ENCODE measurements around the gene WHRN.

DNA sequence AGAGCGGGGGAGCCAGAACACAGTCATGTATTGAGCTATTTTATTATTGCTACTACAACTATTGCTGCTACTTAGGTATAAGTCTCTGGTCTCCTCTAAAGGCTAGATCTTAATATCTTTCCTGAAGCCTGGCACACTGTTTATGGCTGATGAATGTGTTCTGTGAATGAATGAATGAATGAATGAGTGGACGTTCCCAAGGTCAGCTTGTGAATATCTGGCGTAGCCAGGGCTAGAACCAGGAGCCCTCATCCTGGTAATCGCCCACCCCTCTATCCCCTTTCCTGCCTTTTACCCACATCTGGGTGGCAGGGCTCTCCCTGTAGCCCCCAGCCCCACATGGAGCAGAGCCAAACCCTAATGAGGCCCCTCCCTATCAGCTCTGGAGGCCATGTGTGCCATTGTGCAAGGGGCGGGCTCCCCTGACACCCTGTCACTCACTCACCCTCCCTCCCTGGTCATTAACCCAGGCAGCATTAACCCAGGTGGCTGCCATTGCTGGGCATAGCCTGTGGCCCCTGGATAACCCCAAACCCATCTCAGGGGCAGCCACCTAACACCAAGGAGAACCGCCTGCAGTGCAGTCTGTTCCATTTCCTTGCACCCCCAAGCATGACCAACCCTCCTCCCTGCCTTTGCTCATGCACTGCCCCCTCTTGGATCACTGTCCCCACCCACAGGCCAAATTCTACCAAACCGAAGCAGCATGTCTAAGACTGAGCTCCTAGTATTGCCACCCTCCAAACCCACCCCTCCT, 115.5 kb downstream of the WHRN start:
- TF ChIP-seq POLR2A (IDR thresholded peaks at IDR 0.05): no peak
- TF ChIP-seq, protein P1, sequence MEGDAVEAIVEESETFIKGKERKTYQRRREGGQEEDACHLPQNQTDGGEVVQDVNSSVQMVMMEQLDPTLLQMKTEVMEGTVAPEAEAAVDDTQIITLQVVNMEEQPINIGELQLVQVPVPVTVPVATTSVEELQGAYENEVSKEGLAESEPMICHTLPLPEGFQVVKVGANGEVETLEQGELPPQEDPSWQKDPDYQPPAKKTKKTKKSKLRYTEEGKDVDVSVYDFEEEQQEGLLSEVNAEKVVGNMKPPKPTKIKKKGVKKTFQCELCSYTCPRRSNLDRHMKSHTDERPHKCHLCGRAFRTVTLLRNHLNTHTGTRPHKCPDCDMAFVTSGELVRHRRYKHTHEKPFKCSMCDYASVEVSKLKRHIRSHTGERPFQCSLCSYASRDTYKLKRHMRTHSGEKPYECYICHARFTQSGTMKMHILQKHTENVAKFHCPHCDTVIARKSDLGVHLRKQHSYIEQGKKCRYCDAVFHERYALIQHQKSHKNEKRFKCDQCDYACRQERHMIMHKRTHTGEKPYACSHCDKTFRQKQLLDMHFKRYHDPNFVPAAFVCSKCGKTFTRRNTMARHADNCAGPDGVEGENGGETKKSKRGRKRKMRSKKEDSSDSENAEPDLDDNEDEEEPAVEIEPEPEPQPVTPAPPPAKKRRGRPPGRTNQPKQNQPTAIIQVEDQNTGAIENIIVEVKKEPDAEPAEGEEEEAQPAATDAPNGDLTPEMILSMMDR (IDR thresholded peaks at IDR 0.05): no peak
- TF ChIP-seq EP300 (IDR thresholded peaks at IDR 0.05): no peak

Data from tibial nerve (tissue), 4 donors.